Kidney (tissue), 14 donors: ENCODE data around the gene BRINP1. TPM values are rescaled to one million over a fixed set of nuclear protein-coding genes. Genes with fewer than 3 reads are reported as not detected.
A peak's percentile ranks its signal among the peaks of the same experiment; 100 is the strongest.

Experiments
- DNase-seq, 5 donors: peaks; one replicate each; pipeline ENCODE4 v3.0.0-alpha.2; 2013 to 2020
- FAIRE-seq: peaks from 2 replicates; lab custom pipeline; 2012; peaks lifted over from hg19 to GRCh38; lab: Jason Lieb, UNC
- H3K27ac ChIP-seq, 2 donors: one replicate each; pipeline ENCODE4 v1.7.0; 2013; ENCODE audit warnings: low read depth in 2 of 2, low read length in 2 of 2, inconsistent platforms in 1 of 2
- H3K27me3 ChIP-seq: one replicate; pipeline ENCODE4 v1.7.1; 2013; ENCODE audit warnings: low read length, inconsistent platforms; ENCODE audit not compliant: control insufficient read depth, insufficient read depth
- H3K36me3 ChIP-seq, 3 donors: one replicate each; pipeline versions ENCODE4 v1.7.0 to v1.7.1; 2013; ENCODE audit warnings: low read length in 3 of 3, control low read depth in 1 of 3, inconsistent platforms in 1 of 3; ENCODE audit not compliant: insufficient read depth in 3 of 3, control insufficient read depth in 2 of 3
- H3K4me1 ChIP-seq, 3 donors: one replicate each; pipeline versions ENCODE4 v1.7.0 to v1.7.1; 2013; ENCODE audit warnings: low read length in 3 of 3, inconsistent platforms in 1 of 3, low read depth in 1 of 3; ENCODE audit not compliant: control insufficient read depth in 2 of 3, insufficient read depth in 2 of 3
- H3K4me3 ChIP-seq, 3 donors: one replicate each; pipeline versions ENCODE4 v1.7.0 to v1.8.1; 2013; ENCODE audit warnings: low read length in 3 of 3, control low read depth in 1 of 3, inconsistent platforms in 1 of 3
- H3K9ac ChIP-seq, 3 donors: one replicate each; pipeline versions ENCODE4 v1.7.0 to v1.7.1; 2013; ENCODE audit warnings: low read length in 3 of 3, control low read depth in 1 of 3, inconsistent platforms in 1 of 3
- H3K9me3 ChIP-seq, 3 donors: one replicate each; pipeline versions ENCODE4 v1.7.0 to v1.7.1; 2013; ENCODE audit warnings: low read length in 3 of 3, control low read depth in 1 of 3, inconsistent platforms in 1 of 3; ENCODE audit not compliant: control insufficient read depth in 2 of 3, insufficient read depth in 1 of 3
- CTCF ChIP-seq: IDR thresholded peaks from 3 replicates; pipeline ENCODE4 v1.5.1; 2012; ENCODE audit warnings: mild to moderate bottlenecking, moderate library complexity, borderline replicate concordance; ENCODE audit not compliant: insufficient read depth; ENCODE audit errors: extremely low read depth
- intact Hi-C: fragments of 100-400 bp; cut with DNase I; formaldehyde crosslinking; loops from one replicate; pipeline ENCODE4 v1.11.1; 2022
- polyA plus RNA-seq: library from polyadenylated mRNA; stranded (reverse); fragments of 350-450 nt; fragmentation: Illumina TruSeq; extraction: RNeasy Lipid Tissue Mini Kit (QIAGEN cat#74804); gene quantifications from one replicate; pipeline ENCODE4 v1.2.3, GENCODE V29; 2014; ENCODE audit warnings: low read depth, low replicate concordance; ENCODE audit not compliant: insufficient read depth
- total RNA-seq: library from RNA; stranded (reverse); fragmentation: NEBNext Ultra II Directional; extraction: Animal tissue kit (Norgen Biotek cat#: 25700); gene quantifications from one replicate; pipeline ENCODE4 v1.2.1, GENCODE V29; 2021
- donor health status: control.
- donor health status: control.
- donor health status: control.
- donor health status: control.
- donor health status: control.
- donor health status: DM: yes; HTN: yes; CAD: no.
- donor health status: Normal renal cell carcinoma (clear cell type).

BRINP1 gene
- total and polyA plus RNA-seq, 2 donors from 2014 or later: 0.84 to 1.4 TPM

- DNase-seq (no peak), FAIRE-seq (no peak)
- Histone ChIP-seq H3K27ac (no peak overlapping the region), H3K27me3 (no peaks in the 10 kb centered on the region), H3K4me3 (no peak overlapping the region), H3K9ac (no peak overlapping the region), H3K4me1 (no peaks in the 10 kb centered on the region), H3K9me3 (no peaks in the 10 kb centered on the region), H3K36me3 (no peaks in the 10 kb centered on the region)
- no peak for TF ChIP-seq CTCF
- intact Hi-C loops: no loop called here
These were observed 58.5 kb downstream of the BRINP1 start for GRCh38 chr9:119310741-119311140.

DNA sequence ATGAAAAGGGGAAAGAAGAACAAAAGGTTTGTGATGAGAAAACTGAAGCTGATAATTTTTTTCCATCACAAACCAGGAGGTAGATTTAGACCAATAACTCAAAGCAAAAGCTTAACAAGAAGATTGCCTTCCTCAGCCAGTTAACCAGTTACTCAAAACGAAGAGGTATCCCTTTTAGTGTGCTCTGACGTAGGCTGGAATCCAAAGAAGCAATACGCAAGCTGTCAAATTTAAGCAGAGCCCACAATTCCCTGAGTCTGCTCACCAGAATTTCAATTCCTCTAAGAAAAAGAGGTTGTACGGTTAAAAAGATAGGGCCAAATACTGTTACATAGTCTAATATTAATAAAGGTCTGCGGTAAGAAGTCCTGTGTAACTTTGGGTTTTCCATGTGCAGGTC lies 61.8 kb downstream of the BRINP1 start:
- H3K9ac ChIP-seq: no peak overlapping the region
- H3K9me3 ChIP-seq: no peaks in the 10 kb centered on the region
- no peaks in the 10 kb centered on the region for H3K27me3 ChIP-seq
- no peak overlapping the region for H3K4me3 ChIP-seq
- no peak for TF ChIP-seq CTCF
- no peak for FAIRE-seq
- no peak overlapping the region for H3K27ac ChIP-seq
- no peak for DNase-seq
- intact Hi-C loops: no loop called here
- no peaks in the 10 kb centered on the region for H3K4me1 ChIP-seq
- H3K36me3 ChIP-seq: no peaks in the 10 kb centered on the region

- no peak for TF ChIP-seq CTCF
- intact Hi-C loops: no loop called here
- H3K9me3 ChIP-seq: no peaks in the 10 kb centered on the region
- H3K4me1 ChIP-seq: no peaks in the 10 kb centered on the region
- H3K4me3 ChIP-seq: no peak overlapping the region
- H3K9ac ChIP-seq: no peak overlapping the region
- H3K27ac ChIP-seq: no peak overlapping the region
- FAIRE-seq (no peak), DNase-seq (peak in 3 of 5 donors; percentile 47 to 57 (median 49))
- H3K36me3 ChIP-seq: no peaks in the 10 kb centered on the region
- no peaks in the 10 kb centered on the region for H3K27me3 ChIP-seq
These were observed 64.7 kb downstream of the BRINP1 start for GRCh38 chr9:119304555-119304954.
